GM13976 (cell line): Measurements from ENCODE around the gene C2orf69.

Experiments
- DNase-seq: peaks from one replicate; pipeline ENCODE4 v3.0.0; 2012; ENCODE audit warnings: low spot score
- CTCF ChIP-seq: IDR thresholded peaks from 2 replicates; pipeline ENCODE4 v1.5.1; 2012; ENCODE audit warnings: borderline replicate concordance, mild to moderate bottlenecking; ENCODE audit not compliant: insufficient read depth; ENCODE audit errors: extremely low read depth, missing control alignments, control extremely low read depth
- in situ Hi-C: fragments of 300-500 bp; cut with MboI; formaldehyde crosslinking; loops from one replicate; pipeline ENCODE4 v1.12.0; 2022; ENCODE audit warnings: low sequenced_read_pairs, mixed read lengths, inconsistent platforms; ENCODE audit not compliant: unreplicated experiment

Gene C2orf69

GRCh38 chr2:199975273-199975895 lies 64.3 kb downstream of the C2orf69 start:
- DNase-seq = no peak
- in situ Hi-C loops = no loop called here
- TF ChIP-seq CTCF = no peak
